D721Med (cell line): ENCODE data around the gene VANGL1.

Source experiments
- DNase-seq: peaks from one replicate; pipeline ENCODE4 v3.0.0; 2011; ENCODE audit warnings: low spot score; ENCODE audit not compliant: insufficient read length
- FAIRE-seq: peaks from 2 replicates; lab custom pipeline; 2011; peaks lifted over from hg19 to GRCh38; lab: Jason Lieb, UNC
- CTCF ChIP-seq: IDR thresholded peaks from 2 replicates; pipeline ENCODE4 v1.5.1; 2012; ENCODE audit warnings: mild to moderate bottlenecking, control low read depth; ENCODE audit not compliant: insufficient read depth; ENCODE audit errors: missing control alignments

The VANGL1 gene

GRCh38 chr1:115658646-115659045 lies 16.9 kb downstream of the VANGL1 start:
- no peak for TF ChIP-seq CTCF
- DNase-seq = no peak
- FAIRE-seq = no peak

GRCh38 chr1:115660151-115660550 lies 18.4 kb downstream of the VANGL1 start:
- TF ChIP-seq CTCF = no peak
- no peak for FAIRE-seq

GRCh38 chr1:115661157-115661556 lies 19.4 kb downstream of the VANGL1 start:
- FAIRE-seq (no peak), DNase-seq (no peak)
- TF ChIP-seq CTCF = no peak

More at GRCh38 chr1:115660151-115660550, 18.4 kb downstream of the VANGL1 start:
- no peak for DNase-seq

GRCh38 chr1:115665319-115666096 lies 23.7 kb downstream of the VANGL1 start:
- DNase-seq (no peak), FAIRE-seq (no peak)

GRCh38 chr1:115666206-115666605 lies 24.4 kb downstream of the VANGL1 start:
- FAIRE-seq (no peak), DNase-seq (no peak)
- TF ChIP-seq CTCF = no peak

More at GRCh38 chr1:115665319-115666096, 23.7 kb downstream of the VANGL1 start:
- TF ChIP-seq CTCF = no peak

GRCh38 chr1:115666702-115667101 lies 24.9 kb downstream of the VANGL1 start:
- DNase-seq = no peak

More at GRCh38 chr1:115666702-115667101, 24.9 kb downstream of the VANGL1 start:
- TF ChIP-seq CTCF = no peak
- no peak for FAIRE-seq
